Right renal cortex interstitium (tissue), 3 donors: Measurements from ENCODE around the gene COPS7B. TPM values are rescaled to one million over a fixed set of nuclear protein-coding genes. Genes with fewer than 3 reads are reported as not detected.

Source experiments
- polyA plus RNA-seq, 3 donors: library from polyadenylated mRNA; unstranded; fragments of 120-200 nt; gene quantifications; one replicate each; pipeline ENCODE4 v1.2.1, GENCODE V29; 2013; ENCODE audit not compliant: insufficient read length in 3 of 3

The COPS7B gene
- polyA plus RNA-seq, 3 donors, result 49.2 to 52.7 (median 52.6) TPM

Other genes starting within 250 kb of the COPS7B start
- gene TEX44, start 193.6 kb upstream of the COPS7B start, polyA plus RNA-seq, result not detected
- gene PTMA, start 77.9 kb upstream of the COPS7B start, polyA plus RNA-seq, result 1,000 to 10,000 TPM; 2,106 to 2,317 (median 2,301) TPM
- gene PDE6D, start 5.2 kb upstream of the COPS7B start, polyA plus RNA-seq, result 10 to 100 TPM; 26.6 to 28.2 (median 27.8) TPM
- under 1 TPM; 0.24 to 0.57 (median 0.40) TPM for gene NPPC, start 140.0 kb downstream of the COPS7B start, polyA plus RNA-seq
- gene DIS3L2, start 175.3 kb downstream of the COPS7B start, polyA plus RNA-seq, result 10 to 100 TPM; 31.3 to 35.4 (median 33.2) TPM